Measurements from ENCODE around the gene AQP2. TPM values are rescaled to one million over a fixed set of nuclear protein-coding genes. Genes with fewer than 3 reads are reported as not detected.

The AQP2 gene
- total and polyA plus RNA-seq, 2 experiments from 2014 or later = 0.07 TPM; not detected in 1

GRCh38 chr12:50004696-50005095 is 54.2 kb downstream of the AQP2 start (continued):
- no peak for TF ChIP-seq ZNF462 (CRISPR knock-in tag; IDR thresholded peaks at IDR 0.05)

GRCh38 chr12:50005175-50005574 is 54.6 kb downstream of the AQP2 start:
- no peak overlapping the region for H3K27ac Mint-ChIP-seq
- Histone ChIP-seq H3K79me2 (replicated peaks; ENCODE audit: insufficient read depth) (no peaks in the 10 kb centered on the region), H3K36me3 (ENCODE audit: insufficient read depth) (peaks cover 19% of the 10 kb centered on the region; the same call in 1 of the 2 replicates), H3K9me2 (ENCODE audit: insufficient read depth) (no peaks in the 10 kb centered on the region), H3K27me3 (ENCODE audit: insufficient read depth) (no peaks in the 10 kb centered on the region), H4K20me1 (replicated peaks; ENCODE audit: insufficient read depth) (peaks cover 3% of the 10 kb centered on the region; the same call in 1 of the 2 replicates), H3K4me2 (no peak overlapping the region), H3K4me1 (ENCODE audit: insufficient read depth) (no peaks in the 10 kb centered on the region), H2AFZ (no peak overlapping the region), H3K27ac (ENCODE audit: low read depth) (no peak overlapping the region), H3F3A (replicated peaks; ENCODE audit: low read depth) (no peaks in the 10 kb centered on the region), H3K4me3 (no peak overlapping the region)
- ATAC-seq (no peak), DNase-seq (ENCODE audit: low spot score) (no peak)
- H3K4me3 Mint-ChIP-seq = no peak overlapping the region
- H3K4me1 Mint-ChIP-seq = no peaks in the 10 kb centered on the region
- H3K36me3 Mint-ChIP-seq (ENCODE audit: low read depth) = peaks cover 35% of the 10 kb centered on the region
- H3K27me3 Mint-ChIP-seq (ENCODE audit: insufficient read depth, low read depth, poor library complexity) = no peaks in the 10 kb centered on the region
- H3K9me3 Mint-ChIP-seq = no peaks in the 10 kb centered on the region
- TF ChIP-seq ZNF114 (CRISPR knock-in tag; IDR thresholded peaks at IDR 0.05) (no peak), NANOG (IDR thresholded peaks at IDR 0.05; ENCODE audit: borderline replicate concordance) (no peak), ZNF462 (CRISPR knock-in tag; IDR thresholded peaks at IDR 0.05) (no peak)
- TF ChIP-seq, protein P1, sequence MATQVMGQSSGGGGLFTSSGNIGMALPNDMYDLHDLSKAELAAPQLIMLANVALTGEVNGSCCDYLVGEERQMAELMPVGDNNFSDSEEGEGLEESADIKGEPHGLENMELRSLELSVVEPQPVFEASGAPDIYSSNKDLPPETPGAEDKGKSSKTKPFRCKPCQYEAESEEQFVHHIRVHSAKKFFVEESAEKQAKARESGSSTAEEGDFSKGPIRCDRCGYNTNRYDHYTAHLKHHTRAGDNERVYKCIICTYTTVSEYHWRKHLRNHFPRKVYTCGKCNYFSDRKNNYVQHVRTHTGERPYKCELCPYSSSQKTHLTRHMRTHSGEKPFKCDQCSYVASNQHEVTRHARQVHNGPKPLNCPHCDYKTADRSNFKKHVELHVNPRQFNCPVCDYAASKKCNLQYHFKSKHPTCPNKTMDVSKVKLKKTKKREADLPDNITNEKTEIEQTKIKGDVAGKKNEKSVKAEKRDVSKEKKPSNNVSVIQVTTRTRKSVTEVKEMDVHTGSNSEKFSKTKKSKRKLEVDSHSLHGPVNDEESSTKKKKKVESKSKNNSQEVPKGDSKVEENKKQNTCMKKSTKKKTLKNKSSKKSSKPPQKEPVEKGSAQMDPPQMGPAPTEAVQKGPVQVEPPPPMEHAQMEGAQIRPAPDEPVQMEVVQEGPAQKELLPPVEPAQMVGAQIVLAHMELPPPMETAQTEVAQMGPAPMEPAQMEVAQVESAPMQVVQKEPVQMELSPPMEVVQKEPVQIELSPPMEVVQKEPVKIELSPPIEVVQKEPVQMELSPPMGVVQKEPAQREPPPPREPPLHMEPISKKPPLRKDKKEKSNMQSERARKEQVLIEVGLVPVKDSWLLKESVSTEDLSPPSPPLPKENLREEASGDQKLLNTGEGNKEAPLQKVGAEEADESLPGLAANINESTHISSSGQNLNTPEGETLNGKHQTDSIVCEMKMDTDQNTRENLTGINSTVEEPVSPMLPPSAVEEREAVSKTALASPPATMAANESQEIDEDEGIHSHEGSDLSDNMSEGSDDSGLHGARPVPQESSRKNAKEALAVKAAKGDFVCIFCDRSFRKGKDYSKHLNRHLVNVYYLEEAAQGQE (IDR thresholded peaks at IDR 0.05; ENCODE audit: unreplicated experiment) = no peak

Data from GM23338 (cell line).